ENCODE measurements around the gene CMIP. TPM values are rescaled to one million over a fixed set of nuclear protein-coding genes. Genes with fewer than 3 reads are reported as not detected.

Gene CMIP
- total RNA-seq, 1 donor from 2014 or later: 6.6 TPM

- Mint-ChIP-seq H3K27ac (no peak overlapping the region), H3K36me3 (peaks cover 4% of the 10 kb centered on the region), H3K4me1 (peaks cover 62% of the 10 kb centered on the region), H3K27me3 (ENCODE audit: insufficient read depth, low read depth) (no peaks in the 10 kb centered on the region), H3K4me3 (no peak overlapping the region), H3K9me3 (no peaks in the 10 kb centered on the region)
- Histone ChIP-seq H3K9me3 (ENCODE audit: low read depth) (no peaks in the 10 kb centered on the region), H3F3A (ENCODE audit: low read depth) (no peaks in the 10 kb centered on the region), H3K4me1 (peaks cover 7% of the 10 kb centered on the region), H3K79me2 (ENCODE audit: low read depth) (peaks cover 8% of the 10 kb centered on the region), H3K36me3 (no peaks in the 10 kb centered on the region), H3K27me3 (no peaks in the 10 kb centered on the region), H3K4me2 (no peak overlapping the region), H3K9ac (no peak overlapping the region), H4K20me1 (ENCODE audit: low read depth) (peaks cover 61% of the 10 kb centered on the region), H3K4me3 (no peak overlapping the region), H3K27ac (no peak overlapping the region), H2AFZ (replicated peaks) (no peak overlapping the region)
- no peak for TF ChIP-seq EZH2 (IDR thresholded peaks at IDR 0.05)
- no peak for TF ChIP-seq EZH2phosphoT487 (IDR thresholded peaks at IDR 0.05)
- TF ChIP-seq CTCF (IDR thresholded peaks at IDR 0.05): no peak
- DNase-seq (ENCODE audit: low spot score): no peak
Observed at GRCh38 chr16:81607006-81607405, 162.4 kb downstream of the CMIP start.

GRCh38 chr16:81607805-81608522 is 163.4 kb downstream of the CMIP start:
- no peaks in the 10 kb centered on the region for H3K9me3 Mint-ChIP-seq
- Histone ChIP-seq H2AFZ (replicated peaks) (no peak overlapping the region), H3K9ac (no peak overlapping the region), H3K27ac (no peak overlapping the region), H3F3A (ENCODE audit: low read depth) (no peaks in the 10 kb centered on the region), H3K9me3 (ENCODE audit: low read depth) (no peaks in the 10 kb centered on the region), H3K4me3 (no peak overlapping the region), H4K20me1 (ENCODE audit: low read depth) (peaks cover 61% of the 10 kb centered on the region), H3K79me2 (ENCODE audit: low read depth) (peaks cover 8% of the 10 kb centered on the region), H3K27me3 (no peaks in the 10 kb centered on the region), H3K4me1 (peaks cover 7% of the 10 kb centered on the region), H3K36me3 (no peaks in the 10 kb centered on the region), H3K4me2 (no peak overlapping the region)
- no peaks in the 10 kb centered on the region for H3K27me3 Mint-ChIP-seq (ENCODE audit: insufficient read depth, low read depth)
- peaks cover 55% of the 10 kb centered on the region for H3K4me1 Mint-ChIP-seq
- no peak for DNase-seq (ENCODE audit: low spot score)
- H3K36me3 Mint-ChIP-seq: peaks cover 4% of the 10 kb centered on the region
- H3K27ac Mint-ChIP-seq: no peak overlapping the region
- TF ChIP-seq EZH2phosphoT487 (IDR thresholded peaks at IDR 0.05) (no peak), EZH2 (IDR thresholded peaks at IDR 0.05) (no peak)
- H3K4me3 Mint-ChIP-seq: no peak overlapping the region

- H3K4me1 Mint-ChIP-seq: peaks cover 55% of the 10 kb centered on the region
Observed at GRCh38 chr16:81608523-81609209, 164.1 kb downstream of the CMIP start.

More at GRCh38 chr16:81608523-81609209, 164.1 kb downstream of the CMIP start:
- no peaks in the 10 kb centered on the region for H3K27me3 ChIP-seq
- H3K9ac ChIP-seq: no peak overlapping the region
- H3K9me3 Mint-ChIP-seq: no peaks in the 10 kb centered on the region
- no peaks in the 10 kb centered on the region for H3K27me3 Mint-ChIP-seq (ENCODE audit: insufficient read depth, low read depth)
- peaks cover 7% of the 10 kb centered on the region for H3K4me1 ChIP-seq
- H3K4me3 ChIP-seq: no peak overlapping the region
- TF ChIP-seq EZH2phosphoT487 (IDR thresholded peaks at IDR 0.05) (no peak), EZH2 (IDR thresholded peaks at IDR 0.05) (no peak), CTCF (IDR thresholded peaks at IDR 0.05) (no peak)
- H3K79me2 ChIP-seq (ENCODE audit: low read depth): peaks cover 5% of the 10 kb centered on the region
- H3K4me3 Mint-ChIP-seq: no peak overlapping the region
- H4K20me1 ChIP-seq (ENCODE audit: low read depth): peaks cover 65% of the 10 kb centered on the region
- peaks cover 4% of the 10 kb centered on the region for H3K36me3 Mint-ChIP-seq
- no peak overlapping the region for H3K27ac ChIP-seq
- H3K9me3 ChIP-seq (ENCODE audit: low read depth): no peaks in the 10 kb centered on the region
- no peaks in the 10 kb centered on the region for H3K36me3 ChIP-seq
- no peak overlapping the region for H3K4me2 ChIP-seq
- no peaks in the 10 kb centered on the region for H3F3A ChIP-seq (ENCODE audit: low read depth)
- H3K27ac Mint-ChIP-seq: peak overlapping the region; percentile 46
- DNase-seq (ENCODE audit: low spot score): peak; percentile 32
- no peak overlapping the region for H2AFZ ChIP-seq (replicated peaks)

Measured in neural progenitor cell (in vitro differentiated cells).